Measurements from ENCODE around the gene CERS6. TPM values are rescaled to one million over a fixed set of nuclear protein-coding genes. Genes with fewer than 3 reads are reported as not detected.

CERS6 gene
- total and polyA plus RNA-seq, 2 of the 8 experiments (the other 6 are each of a cell fraction or from before 2014, with no cell fraction given) = 6.8 to 28.2 TPM

DNA sequence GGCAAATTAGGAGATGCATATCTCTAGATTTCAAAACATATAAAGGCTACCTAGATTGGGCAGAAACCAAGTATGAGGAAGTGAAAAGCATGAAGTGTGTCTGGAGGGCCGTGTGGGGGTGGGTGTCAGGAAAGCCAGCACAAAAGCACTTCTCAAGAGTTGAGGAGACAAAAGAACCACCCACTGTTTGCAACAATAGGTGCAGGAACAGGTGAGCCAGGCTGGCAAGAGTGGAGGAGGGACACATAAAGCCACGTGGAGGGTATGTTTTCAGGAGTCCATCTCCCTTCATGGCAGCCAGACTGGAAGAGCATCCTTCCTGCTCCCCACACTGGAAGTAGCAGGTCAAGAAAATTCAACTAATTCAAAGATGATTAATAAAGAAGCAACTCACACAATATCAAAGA, 96.4 kb downstream of the CERS6 start (continued):
- peak; percentile 62 for TF ChIP-seq E2F6 (IDR thresholded peaks at IDR 0.05)
- peak; percentile 73 for TF ChIP-seq YY1 (IDR thresholded peaks at IDR 0.05; ENCODE audit: low read depth, low read length)
- TF ChIP-seq, protein P1, sequence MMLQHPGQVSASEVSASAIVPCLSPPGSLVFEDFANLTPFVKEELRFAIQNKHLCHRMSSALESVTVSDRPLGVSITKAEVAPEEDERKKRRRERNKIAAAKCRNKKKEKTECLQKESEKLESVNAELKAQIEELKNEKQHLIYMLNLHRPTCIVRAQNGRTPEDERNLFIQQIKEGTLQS (IDR thresholded peaks at IDR 0.05; ENCODE audit: insufficient read depth, low read depth, low read length) = no peak
- no peak for TF ChIP-seq GABPA (IDR thresholded peaks at IDR 0.05; ENCODE audit: borderline replicate concordance, insufficient read depth, low read length)
- TF ChIP-seq, protein P2, sequence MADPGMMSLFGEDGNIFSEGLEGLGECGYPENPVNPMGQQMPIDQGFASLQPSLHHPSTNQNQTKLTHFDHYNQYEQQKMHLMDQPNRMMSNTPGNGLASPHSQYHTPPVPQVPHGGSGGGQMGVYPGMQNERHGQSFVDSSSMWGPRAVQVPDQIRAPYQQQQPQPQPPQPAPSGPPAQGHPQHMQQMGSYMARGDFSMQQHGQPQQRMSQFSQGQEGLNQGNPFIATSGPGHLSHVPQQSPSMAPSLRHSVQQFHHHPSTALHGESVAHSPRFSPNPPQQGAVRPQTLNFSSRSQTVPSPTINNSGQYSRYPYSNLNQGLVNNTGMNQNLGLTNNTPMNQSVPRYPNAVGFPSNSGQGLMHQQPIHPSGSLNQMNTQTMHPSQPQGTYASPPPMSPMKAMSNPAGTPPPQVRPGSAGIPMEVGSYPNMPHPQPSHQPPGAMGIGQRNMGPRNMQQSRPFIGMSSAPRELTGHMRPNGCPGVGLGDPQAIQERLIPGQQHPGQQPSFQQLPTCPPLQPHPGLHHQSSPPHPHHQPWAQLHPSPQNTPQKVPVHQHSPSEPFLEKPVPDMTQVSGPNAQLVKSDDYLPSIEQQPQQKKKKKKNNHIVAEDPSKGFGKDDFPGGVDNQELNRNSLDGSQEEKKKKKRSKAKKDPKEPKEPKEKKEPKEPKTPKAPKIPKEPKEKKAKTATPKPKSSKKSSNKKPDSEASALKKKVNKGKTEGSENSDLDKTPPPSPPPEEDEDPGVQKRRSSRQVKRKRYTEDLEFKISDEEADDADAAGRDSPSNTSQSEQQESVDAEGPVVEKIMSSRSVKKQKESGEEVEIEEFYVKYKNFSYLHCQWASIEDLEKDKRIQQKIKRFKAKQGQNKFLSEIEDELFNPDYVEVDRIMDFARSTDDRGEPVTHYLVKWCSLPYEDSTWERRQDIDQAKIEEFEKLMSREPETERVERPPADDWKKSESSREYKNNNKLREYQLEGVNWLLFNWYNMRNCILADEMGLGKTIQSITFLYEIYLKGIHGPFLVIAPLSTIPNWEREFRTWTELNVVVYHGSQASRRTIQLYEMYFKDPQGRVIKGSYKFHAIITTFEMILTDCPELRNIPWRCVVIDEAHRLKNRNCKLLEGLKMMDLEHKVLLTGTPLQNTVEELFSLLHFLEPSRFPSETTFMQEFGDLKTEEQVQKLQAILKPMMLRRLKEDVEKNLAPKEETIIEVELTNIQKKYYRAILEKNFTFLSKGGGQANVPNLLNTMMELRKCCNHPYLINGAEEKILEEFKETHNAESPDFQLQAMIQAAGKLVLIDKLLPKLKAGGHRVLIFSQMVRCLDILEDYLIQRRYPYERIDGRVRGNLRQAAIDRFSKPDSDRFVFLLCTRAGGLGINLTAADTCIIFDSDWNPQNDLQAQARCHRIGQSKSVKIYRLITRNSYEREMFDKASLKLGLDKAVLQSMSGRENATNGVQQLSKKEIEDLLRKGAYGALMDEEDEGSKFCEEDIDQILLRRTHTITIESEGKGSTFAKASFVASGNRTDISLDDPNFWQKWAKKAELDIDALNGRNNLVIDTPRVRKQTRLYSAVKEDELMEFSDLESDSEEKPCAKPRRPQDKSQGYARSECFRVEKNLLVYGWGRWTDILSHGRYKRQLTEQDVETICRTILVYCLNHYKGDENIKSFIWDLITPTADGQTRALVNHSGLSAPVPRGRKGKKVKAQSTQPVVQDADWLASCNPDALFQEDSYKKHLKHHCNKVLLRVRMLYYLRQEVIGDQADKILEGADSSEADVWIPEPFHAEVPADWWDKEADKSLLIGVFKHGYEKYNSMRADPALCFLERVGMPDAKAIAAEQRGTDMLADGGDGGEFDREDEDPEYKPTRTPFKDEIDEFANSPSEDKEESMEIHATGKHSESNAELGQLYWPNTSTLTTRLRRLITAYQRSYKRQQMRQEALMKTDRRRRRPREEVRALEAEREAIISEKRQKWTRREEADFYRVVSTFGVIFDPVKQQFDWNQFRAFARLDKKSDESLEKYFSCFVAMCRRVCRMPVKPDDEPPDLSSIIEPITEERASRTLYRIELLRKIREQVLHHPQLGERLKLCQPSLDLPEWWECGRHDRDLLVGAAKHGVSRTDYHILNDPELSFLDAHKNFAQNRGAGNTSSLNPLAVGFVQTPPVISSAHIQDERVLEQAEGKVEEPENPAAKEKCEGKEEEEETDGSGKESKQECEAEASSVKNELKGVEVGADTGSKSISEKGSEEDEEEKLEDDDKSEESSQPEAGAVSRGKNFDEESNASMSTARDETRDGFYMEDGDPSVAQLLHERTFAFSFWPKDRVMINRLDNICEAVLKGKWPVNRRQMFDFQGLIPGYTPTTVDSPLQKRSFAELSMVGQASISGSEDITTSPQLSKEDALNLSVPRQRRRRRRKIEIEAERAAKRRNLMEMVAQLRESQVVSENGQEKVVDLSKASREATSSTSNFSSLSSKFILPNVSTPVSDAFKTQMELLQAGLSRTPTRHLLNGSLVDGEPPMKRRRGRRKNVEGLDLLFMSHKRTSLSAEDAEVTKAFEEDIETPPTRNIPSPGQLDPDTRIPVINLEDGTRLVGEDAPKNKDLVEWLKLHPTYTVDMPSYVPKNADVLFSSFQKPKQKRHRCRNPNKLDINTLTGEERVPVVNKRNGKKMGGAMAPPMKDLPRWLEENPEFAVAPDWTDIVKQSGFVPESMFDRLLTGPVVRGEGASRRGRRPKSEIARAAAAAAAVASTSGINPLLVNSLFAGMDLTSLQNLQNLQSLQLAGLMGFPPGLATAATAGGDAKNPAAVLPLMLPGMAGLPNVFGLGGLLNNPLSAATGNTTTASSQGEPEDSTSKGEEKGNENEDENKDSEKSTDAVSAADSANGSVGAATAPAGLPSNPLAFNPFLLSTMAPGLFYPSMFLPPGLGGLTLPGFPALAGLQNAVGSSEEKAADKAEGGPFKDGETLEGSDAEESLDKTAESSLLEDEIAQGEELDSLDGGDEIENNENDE (IDR thresholded peaks at IDR 0.05; ENCODE audit: insufficient replicate concordance, low read length) = no peak
- TF ChIP-seq CTBP2 (IDR thresholded peaks at IDR 0.05; ENCODE audit: borderline replicate concordance, insufficient read depth, insufficient read length, low read length) = no peak
- TF ChIP-seq JUND (IDR thresholded peaks at IDR 0.05; ENCODE audit: low read length) = no peak
- no peak for TF ChIP-seq BCL11A (IDR thresholded peaks at IDR 0.05; ENCODE audit: low read depth in 2 of 2, low read length in 2 of 2)
- TF ChIP-seq POU5F1 (IDR thresholded peaks at IDR 0.05; ENCODE audit: low read depth, low read length) = no peak
- peak; percentile 91 for TF ChIP-seq SP1 (IDR thresholded peaks at IDR 0.05; ENCODE audit: low read depth, low read length)
- no peak for TF ChIP-seq SUZ12 (IDR thresholded peaks at IDR 0.05; ENCODE audit: low read length)
